Measurements from ENCODE around the gene GATA2. TPM values are rescaled to one million over a fixed set of nuclear protein-coding genes. Genes with fewer than 3 reads are reported as not detected.

GATA2 gene
- total and polyA plus RNA-seq, 2 of the 8 experiments (the other 6 are each of a cell fraction or from before 2014, with no cell fraction given): 0.03 to 0.30 TPM

- H3K79me2 ChIP-seq (ENCODE audit: control insufficient read depth in 1 of 2, insufficient read depth in 2 of 2, low read length in 2 of 2): no peaks in the 10 kb centered on the region
- no peak overlapping the region for H2AK5ac ChIP-seq (ENCODE audit: low read depth, low read length)
- no peak overlapping the region for H4K91ac ChIP-seq (replicated peaks; ENCODE audit: insufficient read length, low read length)
- no peak overlapping the region for H3K4ac ChIP-seq (replicated peaks; ENCODE audit: insufficient read length, low read depth, low read length)
- H3K4me2 ChIP-seq (ENCODE audit: insufficient read depth in 1 of 2, low read depth in 2 of 2, low read length in 2 of 2): no peak overlapping the region
- H2BK120ac ChIP-seq (replicated peaks; ENCODE audit: low read depth, low read length): no peak overlapping the region
- TF ChIP-seq RNF2 (IDR thresholded peaks at IDR 0.05; ENCODE audit: borderline replicate concordance, low read depth, low read length, missing control alignments, poor library complexity, severe bottlenecking) (no peak), KDM1A (IDR thresholded peaks at IDR 0.05; ENCODE audit: borderline replicate concordance, low read length) (no peak)
- H3K23me2 ChIP-seq (ENCODE audit: low read depth, low read length): no peaks in the 10 kb centered on the region; the same call in 1 of the 2 replicates
- peaks cover 0 to 2% (median 0%) of the 10 kb centered on the region in 4 experiments; a peak in 2 of 7 replicates for H3K4me1 ChIP-seq (replicated peaks in 1 of 4; ENCODE audit: control insufficient read depth in 3 of 4, insufficient read depth in 4 of 4, low read length in 3 of 4)
- no peak overlapping the region for H3K23ac ChIP-seq (ENCODE audit: insufficient read length)
- H3K36me3 ChIP-seq (ENCODE audit: control insufficient read depth in 2 of 4, insufficient read depth in 4 of 4, low read length in 3 of 4): no peaks in the 10 kb centered on the region
- no peak overlapping the region for H2BK20ac ChIP-seq (ENCODE audit: low read length)
- H4K20me1 ChIP-seq (replicated peaks in 1 of 2; ENCODE audit: control insufficient read depth in 1 of 2, insufficient read depth in 2 of 2, low read length in 2 of 2): peaks cover 0 to 4% of the 10 kb centered on the region in 2 experiments
- H3K27ac ChIP-seq (ENCODE audit: low read depth, low read length): no peak overlapping the region
- DNase-seq (ENCODE audit: low read depth in 1 of 2, low spot score in 2 of 2) (no peak), FAIRE-seq (no peak)
- H4K8ac ChIP-seq (ENCODE audit: extremely low read depth, insufficient read depth, low read length): peak overlapping the region; percentile 37; the same call in 1 of the 2 replicates
- H3K14ac ChIP-seq (ENCODE audit: insufficient read length): no peak overlapping the region
- no peak overlapping the region for H2AFZ ChIP-seq (ENCODE audit: low read length)
- H3K56ac ChIP-seq (replicated peaks; ENCODE audit: insufficient read length, low read depth, low read length): no peak overlapping the region
- H2BK12ac ChIP-seq (ENCODE audit: low read depth, low read length): no peak overlapping the region
- H3K4me3 ChIP-seq (ENCODE audit: extremely low read depth in 1 of 4, insufficient read depth in 2 of 4, low read depth in 3 of 4, low read length in 4 of 4): no peak overlapping the region
- no peak overlapping the region for H4K5ac ChIP-seq (ENCODE audit: insufficient read length, low read depth, low read length)
- POLR2A ChIA-PET (ENCODE audit: partially characterized antibody): interaction anchor here (1.2 to 1.7 kb wide), 2 partner anchors 18 to 30 kb away, joined by 4 to 6 read pairs; no protein-coding TSS in a partner anchor
- H2BK5ac ChIP-seq (ENCODE audit: low read depth, low read length): no peak overlapping the region
- no peak overlapping the region for H3K9ac ChIP-seq (replicated peaks in 1 of 4; ENCODE audit: extremely low read depth in 1 of 4, low read depth in 3 of 4, low read length in 3 of 4)
- no peak overlapping the region for H3K18ac ChIP-seq (ENCODE audit: extremely low read depth, low read length)
- peaks cover 0 to 9% (median 8%) of the 10 kb centered on the region in 4 experiments; a peak in 3 of 7 replicates for H3K27me3 ChIP-seq (replicated peaks in 1 of 4; ENCODE audit: control insufficient read depth in 3 of 4, extremely low read depth in 1 of 4, insufficient read depth in 3 of 4, low read length in 3 of 4)
- H3K9me3 ChIP-seq (ENCODE audit: insufficient read depth in 2 of 2, low read depth in 1 of 2, low read length in 1 of 2): no peaks in the 10 kb centered on the region
- CTCF ChIA-PET (ENCODE audit: partially characterized antibody): interaction anchor here (0.9 to 12.7 kb wide), 17 partner anchors 10 to 145 kb away, joined by 3 to 135 read pairs (median 6); no protein-coding TSS in a partner anchor
- WGBS, 2 experiments (ENCODE audit: extremely low coverage in 1 of 2, insufficient coverage in 1 of 2, insufficient read length in 1 of 2, insufficient replicate concordance in 2 of 2, low coverage in 1 of 2, low lambda C conversion rate in 2 of 2, missing lambda C conversion rate in 1 of 2): 87% methylated on average over 20 of the region's 20 CpGs; no CpG with 5 or more reads in 1 of the 2 experiments
- H2BK15ac ChIP-seq (ENCODE audit: low read length): 0 out of 2 replicates have a peak overlapping the region, but pooled peaks have one; percentile 29
- H3K79me1 ChIP-seq (ENCODE audit: low read depth, low read length): no peaks in the 10 kb centered on the region
These were observed 30.1 kb downstream of the GATA2 start for GRCh38 chr3:128462931-128463330.
